ENCODE data around the gene NOTCH2.

GRCh38 chr1:119987112-119987511, 82.3 kb downstream of the NOTCH2 start:
- no peak for TF ChIP-seq CTCF (IDR thresholded peaks at IDR 0.05)
- peak in 1 of 4 donors; percentile 42 for TF ChIP-seq POLR2AphosphoS5 (IDR thresholded peaks at IDR 0.05)
